DOHH2 (cell line): ENCODE results near the gene ASAP2.

ENCODE experiments used
- CTCF ChIP-seq: fragments of 200-600 bp; sonication (generic); IDR thresholded peaks from one replicate; pipeline ENCODE4 v1.5.1; 2014; ENCODE audit warnings: antibody characterized with exemption, mild to moderate bottlenecking, low read depth, low read length; ENCODE audit not compliant: poor library complexity, severe bottlenecking
- EZH2phosphoT487 ChIP-seq: fragments of 200-600 bp; sonication (generic); IDR thresholded peaks from 2 replicates; pipeline ENCODE4 v1.6.1; 2017; ENCODE audit warnings: borderline replicate concordance, mild to moderate bottlenecking, antibody characterized with exemption, low read length, moderate library complexity, mixed read lengths

GRCh38 chr2:9315280-9315847, 108.8 kb downstream of the ASAP2 start:
- TF ChIP-seq CTCF (no peak), EZH2phosphoT487 (no peak)
